SU-DHL-6 (cell line): ENCODE data around the gene PRPF6.

Source experiments
- H2AFZ ChIP-seq: fragments of 200-600 bp; sonication (generic); 2 replicates; pipeline ENCODE4 v1.6.1; 2014; ENCODE audit warnings: low read depth, mild to moderate bottlenecking, moderate library complexity, mixed read lengths, antibody characterized with exemption, low read length; ENCODE audit not compliant: severe bottlenecking
- H3F3A ChIP-seq: fragments of 200-600 bp; shearing (Covaris generic); 2 replicates; pipeline ENCODE4 v1.6.0; 2016; ENCODE audit warnings: antibody characterized with exemption, mild to moderate bottlenecking; ENCODE audit not compliant: insufficient read depth
- H3K27ac ChIP-seq: fragments of 200-600 bp; sonication (generic); 2 replicates; pipeline ENCODE4 v1.5.1; 2016; ENCODE audit warnings: low read depth, mild to moderate bottlenecking, low read length, moderate library complexity, mixed read lengths
- H3K27me3 ChIP-seq: fragments of 200-600 bp; sonication (generic), shearing (Covaris generic); 2 replicates; pipeline ENCODE4 v1.6.0; 2014; ENCODE audit warnings: mild to moderate bottlenecking, low read length
- H3K36me3 ChIP-seq: fragments of 200-600 bp; sonication (generic); 2 replicates; pipeline ENCODE4 v1.6.1; 2014; ENCODE audit warnings: mild to moderate bottlenecking, low read length, mixed read lengths
- H3K4me2 ChIP-seq: fragments of 300-600, 200-600 bp; shearing (Covaris generic), sonication (generic); 2 replicates; pipeline ENCODE4 v1.6.0; 2014; ENCODE audit warnings: low read length, low read depth, mild to moderate bottlenecking; ENCODE audit not compliant: poor library complexity, severe bottlenecking
- H3K4me3 ChIP-seq: fragments of 200-600 bp; sonication (generic); 2 replicates; pipeline ENCODE4 v1.5.1; 2014; ENCODE audit warnings: antibody characterized with exemption, low read length, mild to moderate bottlenecking, mixed read lengths; ENCODE audit not compliant: insufficient read depth, poor library complexity, severe bottlenecking
- H3K79me2 ChIP-seq: fragments of 200-600 bp; sonication (generic); 2 replicates; pipeline ENCODE4 v1.6.1; 2014; ENCODE audit warnings: mild to moderate bottlenecking, low read length, moderate library complexity; ENCODE audit not compliant: insufficient read depth
- H3K9ac ChIP-seq: fragments of 200-600 bp; sonication (generic); 2 replicates; pipeline ENCODE4 v1.7.0; 2014; ENCODE audit warnings: mild to moderate bottlenecking, low read length
- H3K9me2 ChIP-seq: fragments of 200-600 bp; sonication (generic); replicated peaks from 2 replicates; pipeline ENCODE4 v1.6.1; 2014; ENCODE audit warnings: low read length; ENCODE audit not compliant: insufficient read depth
- H3K9me3 ChIP-seq: fragments of 200-600 bp; sonication (generic); 2 replicates; pipeline ENCODE4 v1.6.1; 2014; ENCODE audit warnings: low read length, mixed read lengths; ENCODE audit not compliant: insufficient read depth
- H4K20me1 ChIP-seq: fragments of 200-600 bp; sonication (generic); 2 replicates; pipeline ENCODE4 v1.6.1; 2014; ENCODE audit warnings: low read depth, mild to moderate bottlenecking, antibody characterized with exemption, low read length, moderate library complexity, mixed read lengths
- EZH2phosphoT487 ChIP-seq: fragments of 200-600 bp; sonication (generic), shearing (Covaris generic); conservative IDR thresholded peaks from 2 replicates; pipeline ENCODE4 v1.6.1; 2018; ENCODE audit warnings: mild to moderate bottlenecking, antibody characterized with exemption, low read length, moderate library complexity, mixed read lengths
- TF ChIP-seq, protein P1 (sequence below): fragments of 200-600 bp; sonication (generic); IDR thresholded peaks from one replicate; pipeline ENCODE4 v1.5.1; 2017; ENCODE audit warnings: antibody characterized with exemption, mild to moderate bottlenecking, low read length, moderate library complexity; ENCODE audit not compliant: insufficient read depth, poor library complexity, severe bottlenecking

PRPF6 gene

DNA sequence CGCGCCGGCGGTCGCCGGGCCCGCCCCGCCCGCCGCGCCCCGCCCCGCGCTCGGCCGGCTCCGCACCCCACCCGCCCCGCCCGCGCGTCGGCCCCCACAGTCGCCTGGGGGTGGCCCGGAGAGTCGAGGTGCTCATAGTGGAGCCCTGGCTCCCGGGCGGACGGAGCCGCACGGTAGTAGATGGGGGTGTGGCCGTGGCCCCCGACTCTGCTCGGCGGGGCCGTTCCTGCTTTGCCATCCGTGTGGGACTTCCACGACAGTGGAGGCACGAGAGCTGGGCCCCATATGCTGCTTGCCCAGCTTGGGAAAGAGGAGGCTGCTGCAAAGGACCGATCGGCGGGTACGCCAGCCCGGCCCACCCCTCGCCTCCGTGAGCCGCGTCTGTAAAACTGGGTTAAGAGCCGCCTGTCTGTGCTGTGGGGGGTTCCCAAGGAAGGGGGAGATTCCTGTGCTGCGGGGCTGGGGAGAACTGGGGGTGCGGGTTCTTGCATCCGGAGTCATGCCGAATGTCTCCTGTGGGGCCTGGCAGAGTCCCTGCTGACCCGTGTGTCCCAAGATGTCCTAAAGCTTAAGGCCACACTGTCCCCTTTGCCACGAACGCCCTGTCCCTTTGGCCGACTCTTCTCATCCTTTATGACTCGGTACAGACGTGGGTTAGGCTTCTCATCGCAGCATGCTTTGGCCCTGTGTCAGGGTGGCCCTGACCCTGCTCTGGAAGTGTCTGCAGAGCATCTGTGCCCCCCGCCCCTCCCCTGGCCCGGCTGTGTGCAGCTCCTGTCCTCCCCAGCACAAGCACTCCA, 99.3 kb downstream of the PRPF6 start, which contains the start of gene OPRL1:
Gene OPRL1 (plus strand): TSS at position 70 of the 800 bp plus-strand sequence. CDS start 12,639 bp downstream, outside the sequence.
- Histone ChIP-seq H3K27me3 (no peaks in the 10 kb centered on the region), H3K4me3 (peak within 1 kb of the TSS; percentile 68), H3K27ac (peak within 1 kb of the TSS; percentile 95), H3K9me2 (no peaks in the 10 kb centered on the region), H2AFZ (peak within 1 kb of the TSS; percentile 43), H3K79me2 (no peaks in the 10 kb centered on the region), H4K20me1 (no peaks in the 10 kb centered on the region), H3K9me3 (no peaks in the 10 kb centered on the region), H3K4me2 (peak within 1 kb of the TSS; percentile 87), H3K36me3 (no peaks in the 10 kb centered on the region), H3K9ac (peak within 1 kb of the TSS; percentile 91), H3F3A (peaks cover 36% of the 10 kb centered on the region)
- TF ChIP-seq, protein P1, sequence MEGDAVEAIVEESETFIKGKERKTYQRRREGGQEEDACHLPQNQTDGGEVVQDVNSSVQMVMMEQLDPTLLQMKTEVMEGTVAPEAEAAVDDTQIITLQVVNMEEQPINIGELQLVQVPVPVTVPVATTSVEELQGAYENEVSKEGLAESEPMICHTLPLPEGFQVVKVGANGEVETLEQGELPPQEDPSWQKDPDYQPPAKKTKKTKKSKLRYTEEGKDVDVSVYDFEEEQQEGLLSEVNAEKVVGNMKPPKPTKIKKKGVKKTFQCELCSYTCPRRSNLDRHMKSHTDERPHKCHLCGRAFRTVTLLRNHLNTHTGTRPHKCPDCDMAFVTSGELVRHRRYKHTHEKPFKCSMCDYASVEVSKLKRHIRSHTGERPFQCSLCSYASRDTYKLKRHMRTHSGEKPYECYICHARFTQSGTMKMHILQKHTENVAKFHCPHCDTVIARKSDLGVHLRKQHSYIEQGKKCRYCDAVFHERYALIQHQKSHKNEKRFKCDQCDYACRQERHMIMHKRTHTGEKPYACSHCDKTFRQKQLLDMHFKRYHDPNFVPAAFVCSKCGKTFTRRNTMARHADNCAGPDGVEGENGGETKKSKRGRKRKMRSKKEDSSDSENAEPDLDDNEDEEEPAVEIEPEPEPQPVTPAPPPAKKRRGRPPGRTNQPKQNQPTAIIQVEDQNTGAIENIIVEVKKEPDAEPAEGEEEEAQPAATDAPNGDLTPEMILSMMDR = no peak
- no peak for TF ChIP-seq EZH2phosphoT487

DNA sequence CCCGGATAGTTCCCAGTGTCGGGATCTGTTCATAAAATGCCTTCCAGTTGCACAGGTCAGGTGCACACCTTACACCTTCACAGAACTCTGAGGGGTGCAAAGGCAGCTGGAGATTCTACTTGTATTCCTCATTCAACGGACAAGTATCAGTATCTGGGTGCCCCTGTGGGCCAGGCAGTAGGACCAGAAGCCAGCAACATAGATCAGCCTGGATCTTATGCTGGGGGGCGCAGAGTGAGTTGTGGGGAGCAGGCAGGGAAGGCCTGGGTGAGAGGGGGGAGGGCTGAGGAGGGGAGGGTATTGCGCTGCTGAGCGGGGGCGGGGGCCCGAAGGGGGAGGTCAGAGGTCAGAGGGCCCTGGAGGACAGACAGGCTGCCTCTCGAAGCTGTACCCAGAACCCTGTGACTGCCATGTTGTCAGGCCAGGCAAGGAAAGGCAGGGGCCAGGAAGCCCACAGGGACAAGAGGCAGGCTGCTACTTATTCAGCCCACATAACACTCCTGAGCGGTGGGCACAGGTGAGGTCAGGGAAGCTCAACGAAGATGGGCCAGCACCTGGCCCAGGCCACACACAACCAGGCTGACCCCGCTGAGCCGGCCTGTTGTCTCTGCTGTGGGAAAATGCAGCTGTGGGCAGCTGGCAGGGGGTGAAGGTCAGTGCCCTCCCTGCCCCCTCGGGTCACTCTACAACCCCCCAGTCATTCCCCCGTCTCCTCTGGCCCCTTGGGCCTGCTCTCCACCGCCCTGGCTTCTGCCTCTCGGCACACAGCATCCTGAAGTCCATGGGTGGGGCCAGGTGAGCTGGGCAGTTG, 100.1 kb downstream of the PRPF6 start:
- TF ChIP-seq, protein P1 = no peak
- no peak for TF ChIP-seq EZH2phosphoT487
- H3K27me3 ChIP-seq = no peaks in the 10 kb centered on the region
- H4K20me1 ChIP-seq = no peaks in the 10 kb centered on the region
- no peaks in the 10 kb centered on the region for H3K9me2 ChIP-seq
- H3K36me3 ChIP-seq = no peaks in the 10 kb centered on the region
- no peak overlapping the region for H2AFZ ChIP-seq
- no peak overlapping the region for H3K4me3 ChIP-seq
- no peaks in the 10 kb centered on the region for H3K79me2 ChIP-seq
- peaks cover 36% of the 10 kb centered on the region for H3F3A ChIP-seq
- H3K9me3 ChIP-seq = no peaks in the 10 kb centered on the region
- no peak overlapping the region for H3K4me2 ChIP-seq
- H3K27ac ChIP-seq = no peak overlapping the region
- peak overlapping the region; percentile 52; the same call in 1 of the 2 replicates for H3K9ac ChIP-seq

DNA sequence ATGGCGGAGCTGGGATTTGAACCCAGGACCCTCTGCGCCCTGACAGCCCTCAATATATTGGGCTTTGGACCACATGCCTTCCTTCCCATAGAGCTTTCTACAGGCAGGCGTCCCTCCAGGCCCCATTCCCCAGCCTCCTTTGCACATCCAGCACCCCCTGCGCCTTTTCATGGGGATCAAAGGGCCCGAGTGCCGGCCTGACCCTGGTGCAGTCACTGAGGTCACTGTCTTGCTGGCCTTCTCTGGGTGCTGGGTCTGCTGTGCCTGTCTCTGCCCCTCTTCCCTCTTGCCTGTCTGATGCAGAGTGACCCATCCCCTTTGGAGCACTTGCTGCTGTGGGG, 100.7 kb downstream of the PRPF6 start:
- H3K9ac ChIP-seq = no peak overlapping the region
- H3K4me3 ChIP-seq = no peak overlapping the region
- no peaks in the 10 kb centered on the region for H3K27me3 ChIP-seq
- H3K9me3 ChIP-seq = no peaks in the 10 kb centered on the region
- no peaks in the 10 kb centered on the region for H3K9me2 ChIP-seq
- H3F3A ChIP-seq = peaks cover 36% of the 10 kb centered on the region
- no peak overlapping the region for H3K27ac ChIP-seq
- no peak overlapping the region for H3K4me2 ChIP-seq
- H2AFZ ChIP-seq = no peak overlapping the region
- H3K79me2 ChIP-seq = no peaks in the 10 kb centered on the region
- no peaks in the 10 kb centered on the region for H3K36me3 ChIP-seq
- TF ChIP-seq EZH2phosphoT487 = no peak
- TF ChIP-seq, protein P1 = no peak
- H4K20me1 ChIP-seq = no peaks in the 10 kb centered on the region
